Ishikawa (cell line): ENCODE results near the gene OLFML2B.

ENCODE experiments used
- CEBPB ChIP-seq: IDR thresholded peaks from 2 replicates; pipeline ENCODE4 v1.6.1; 2012
- CREB1 ChIP-seq: IDR thresholded peaks from 2 replicates; pipeline ENCODE4 v1.6.1; 2012; ENCODE audit warnings: low read depth
- EGR1 ChIP-seq: IDR thresholded peaks from 2 replicates; pipeline ENCODE4 v1.6.1; 2012
- EP300 ChIP-seq: IDR thresholded peaks from 2 replicates; pipeline ENCODE4 v1.6.1; 2012; ENCODE audit warnings: borderline replicate concordance
- FOXM1 ChIP-seq: IDR thresholded peaks from 2 replicates; pipeline ENCODE4 v1.6.1; 2012; ENCODE audit warnings: low read depth, borderline replicate concordance
- MAX ChIP-seq: IDR thresholded peaks from 2 replicates; pipeline ENCODE4 v1.6.1; 2012
- NFIC ChIP-seq: IDR thresholded peaks from 2 replicates; pipeline ENCODE4 v1.6.1; 2012
- RAD21 ChIP-seq: IDR thresholded peaks from 2 replicates; pipeline ENCODE4 v1.6.1; 2012; ENCODE audit warnings: low read depth
- REST ChIP-seq: IDR thresholded peaks from 2 replicates; pipeline ENCODE4 v1.6.1; 2012; ENCODE audit warnings: low read depth, mild to moderate bottlenecking
- TAF1 ChIP-seq: IDR thresholded peaks from 2 replicates; pipeline ENCODE4 v1.6.1; 2012; ENCODE audit warnings: low read depth, mild to moderate bottlenecking
- TCF12 ChIP-seq: IDR thresholded peaks from 2 replicates; pipeline ENCODE4 v1.6.1; 2012; ENCODE audit warnings: low read depth
- TEAD4 ChIP-seq: IDR thresholded peaks from 2 replicates; pipeline ENCODE4 v1.6.1; 2012
- USF1 ChIP-seq: IDR thresholded peaks from 2 replicates; pipeline ENCODE4 v1.6.1; 2012
- YY1 ChIP-seq: IDR thresholded peaks from 2 replicates; pipeline ENCODE4 v1.6.1; 2012; ENCODE audit warnings: low read depth
- ZBTB7A ChIP-seq: IDR thresholded peaks from 2 replicates; pipeline ENCODE4 v1.6.1; 2012; ENCODE audit warnings: low read depth

Gene OLFML2B

GRCh38 chr1:162014202-162014601, 9.5 kb downstream of the OLFML2B start:
- TF ChIP-seq RAD21 (no peak), TEAD4 (no peak), MAX (no peak), YY1 (no peak), CREB1 (no peak), CEBPB (no peak), EP300 (no peak)

DNA sequence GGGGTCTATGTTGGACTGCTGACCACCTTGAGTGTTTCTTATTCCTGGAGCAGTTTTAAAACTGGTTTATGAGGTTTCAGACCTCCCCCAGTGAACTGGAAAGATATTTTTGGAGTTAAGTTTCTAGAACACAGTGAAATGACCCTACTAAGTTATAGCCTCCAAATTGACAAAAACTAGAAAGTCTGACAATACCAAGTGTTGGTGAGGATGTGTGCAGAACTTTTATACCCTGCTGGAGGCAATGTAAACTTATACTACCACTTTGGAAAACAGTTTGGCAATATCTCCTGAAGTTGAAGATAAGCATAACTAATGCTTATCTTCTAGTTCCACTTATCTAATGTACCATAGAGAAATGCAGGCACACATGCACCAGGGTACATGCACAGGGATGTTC, 10.4 kb downstream of the OLFML2B start:
- TF ChIP-seq FOXM1 (no peak), ZBTB7A (no peak), TEAD4 (no peak), EP300 (no peak), TCF12 (no peak), CREB1 (no peak), MAX (no peak), YY1 (no peak), CEBPB (no peak), USF1 (no peak), EGR1 (no peak), RAD21 (no peak), TAF1 (no peak), REST (no peak), NFIC (no peak)

- no peak for TF ChIP-seq USF1
- TF ChIP-seq ZBTB7A: no peak
- no peak for TF ChIP-seq YY1
- no peak for TF ChIP-seq FOXM1
- no peak for TF ChIP-seq NFIC
- TF ChIP-seq RAD21: no peak
- TF ChIP-seq TAF1: no peak
- no peak for TF ChIP-seq TCF12
- TF ChIP-seq EGR1: no peak
Observed at GRCh38 chr1:162011337-162012012, 12.2 kb downstream of the OLFML2B start.

GRCh38 chr1:162010175-162010506, 13.5 kb downstream of the OLFML2B start:
- TF ChIP-seq TAF1 (no peak), EGR1 (no peak), FOXM1 (no peak), CREB1 (no peak)

DNA sequence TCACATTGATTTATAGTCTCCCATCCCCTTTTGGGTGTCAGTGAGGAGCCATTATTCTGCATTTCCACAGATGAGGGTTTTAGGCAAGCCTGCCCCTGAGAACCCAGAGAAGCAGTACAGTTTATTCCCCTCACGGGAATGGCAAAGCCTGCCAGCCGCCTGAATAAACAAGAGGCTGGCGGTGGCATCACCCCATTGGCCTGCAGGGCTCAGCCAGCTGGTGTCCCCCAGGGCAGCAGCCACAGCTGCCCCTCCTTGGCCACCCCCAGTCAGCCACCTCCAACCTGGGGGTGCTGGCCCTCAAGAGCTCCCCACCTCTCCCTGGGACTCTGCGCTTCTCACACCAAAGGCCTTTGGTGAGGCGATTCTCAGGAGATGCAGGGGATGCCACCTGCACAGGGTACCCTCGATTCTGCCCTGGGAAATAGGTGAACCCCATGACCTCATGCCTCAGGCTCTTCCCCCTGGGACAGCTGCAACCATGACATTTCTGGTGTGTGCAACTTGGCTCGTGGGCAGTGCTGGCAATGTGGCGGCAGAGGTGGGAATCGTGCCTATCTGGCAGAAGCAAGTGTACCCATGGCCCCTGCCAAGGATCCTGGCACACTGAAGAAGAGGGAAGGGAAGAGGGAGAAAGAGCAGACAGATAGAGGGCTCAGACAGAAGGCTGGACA, 14.0 kb downstream of the OLFML2B start:
- TF ChIP-seq TCF12: no peak
- no peak for TF ChIP-seq CEBPB
- no peak for TF ChIP-seq RAD21
- no peak for TF ChIP-seq NFIC
- no peak for TF ChIP-seq EP300
- TF ChIP-seq MAX: no peak
- TF ChIP-seq FOXM1: no peak
- no peak for TF ChIP-seq USF1
- no peak for TF ChIP-seq ZBTB7A
- TF ChIP-seq CREB1: no peak
- no peak for TF ChIP-seq YY1
- no peak for TF ChIP-seq TEAD4
- no peak for TF ChIP-seq REST
- TF ChIP-seq EGR1: no peak
- no peak for TF ChIP-seq TAF1
